Measurements from ENCODE around the gene GBP1.
"Not testable (repeated sequence)": the region's sequence is repeated elsewhere in the genome, so short reads cannot be mapped to it uniquely, and the experiment has no call there.

The GBP1 gene

DNA sequence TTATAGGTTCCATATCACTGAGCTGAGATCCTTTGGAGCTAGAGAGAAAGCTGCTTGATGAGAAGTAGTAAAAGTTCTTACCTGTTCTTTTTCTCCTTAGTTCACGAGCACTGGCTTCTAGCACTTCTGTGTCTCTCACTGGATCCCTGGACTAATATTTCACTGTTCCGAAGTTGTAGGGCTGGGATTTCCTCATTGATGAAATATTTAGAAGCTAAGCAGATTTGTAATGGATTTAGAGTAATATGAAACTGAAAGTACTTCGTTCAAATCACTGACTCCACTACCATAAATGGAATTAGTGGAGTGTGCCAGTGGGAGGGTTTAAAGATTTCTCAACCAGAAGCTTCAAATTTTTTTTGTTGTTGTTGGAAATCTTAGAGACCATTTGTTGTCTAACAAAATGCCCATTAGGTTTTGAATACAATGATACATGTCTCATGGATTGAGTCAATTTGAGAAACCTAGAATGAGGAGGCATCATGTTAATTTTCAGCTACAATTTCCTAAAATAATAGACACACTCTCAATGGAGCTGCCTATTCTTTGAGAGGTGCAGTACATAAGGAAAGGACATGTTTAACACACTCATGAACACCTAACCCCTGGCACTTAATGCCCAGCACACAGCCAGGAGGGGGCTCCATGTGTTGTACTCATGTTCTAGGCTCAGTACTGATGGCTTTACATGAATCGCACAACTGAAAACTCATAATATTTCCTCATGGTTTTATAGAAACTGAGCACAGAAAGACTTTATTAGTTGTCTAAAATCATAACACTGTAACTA is at the start of gene GBP1:
GBP1 (minus strand) TSS at position 130 of the 790 bp plus-strand sequence. CDS start 1,974 bp downstream, outside the sequence.
- DNase-seq (ENCODE audit: low read depth in 2 of 2, low spot score in 1 of 2), result no peak

GRCh38 chr1:89114662-89115061 is 49.7 kb upstream of the GBP1 start:
- DNase-seq (ENCODE audit: low read depth in 2 of 2, low spot score in 1 of 2), result no peak

GRCh38 chr1:89112871-89113613 is 48.0 kb upstream of the GBP1 start:
- DNase-seq (ENCODE audit: low read depth in 2 of 2, low spot score in 1 of 2), result no peak

DNA sequence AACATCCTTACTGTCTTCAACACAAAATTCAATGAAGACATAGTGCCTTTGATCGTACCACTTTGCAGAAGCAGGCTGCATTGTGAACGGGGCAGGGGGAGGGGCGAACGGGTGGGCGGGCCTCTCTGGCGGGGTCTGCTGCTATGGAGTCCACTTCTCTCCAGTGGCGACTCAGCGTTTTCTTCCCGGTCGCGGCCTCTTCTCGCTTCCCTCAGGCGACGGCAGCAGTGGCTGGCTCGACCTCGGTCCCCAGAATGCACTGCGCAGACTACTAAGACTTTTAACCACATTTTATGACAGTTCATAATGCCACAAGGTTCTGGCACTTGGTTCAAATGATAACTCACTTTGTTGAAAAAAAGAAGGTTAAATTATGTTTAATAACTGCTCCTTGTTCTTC is 39.7 kb upstream of the GBP1 start:
- no peak for DNase-seq (ENCODE audit: low read depth in 2 of 2, low spot score in 1 of 2)

GRCh38 chr1:89104147-89104546 is 39.1 kb upstream of the GBP1 start:
- no peak for DNase-seq (ENCODE audit: low read depth in 2 of 2, low spot score in 1 of 2)

DNA sequence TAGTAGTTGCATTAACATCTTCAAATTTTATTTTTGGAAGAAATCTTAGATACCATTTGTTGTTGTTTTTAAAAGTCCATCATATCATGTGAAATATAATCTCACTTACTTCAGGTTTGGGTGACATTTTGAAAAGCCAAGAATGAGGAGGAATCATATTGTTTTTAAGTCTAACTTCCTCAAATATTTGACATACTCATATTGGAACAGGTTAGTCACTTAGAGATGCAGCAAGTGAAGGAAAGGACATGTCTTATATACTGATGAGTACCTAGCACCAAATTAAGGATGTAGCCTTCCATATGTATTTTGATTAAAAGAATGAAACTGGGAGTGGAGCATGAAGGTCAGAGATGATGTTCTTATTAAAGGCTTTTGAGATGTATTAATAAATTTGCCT is 37.0 kb upstream of the GBP1 start:
- no peak for DNase-seq (ENCODE audit: low read depth in 2 of 2, low spot score in 1 of 2)

DNA sequence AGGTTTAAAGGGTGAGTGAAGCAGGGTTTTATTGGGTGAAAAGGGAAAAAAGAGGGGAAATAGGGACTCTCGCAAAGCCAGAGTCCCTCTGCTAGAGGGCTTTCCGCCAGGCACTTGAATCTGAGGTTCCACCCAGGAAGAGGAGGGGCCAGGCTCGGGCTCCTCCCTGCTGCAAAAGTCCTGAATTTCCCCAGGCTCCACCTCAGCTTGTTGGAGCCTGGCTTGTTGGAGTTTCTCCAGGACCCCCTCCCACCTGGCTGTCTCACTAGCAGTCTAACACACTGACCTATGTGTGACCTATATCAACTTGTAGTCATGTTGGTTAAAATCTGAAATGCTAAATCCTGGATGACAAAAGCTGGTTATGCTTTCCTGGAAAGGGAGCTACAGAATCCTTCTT is 35.4 kb upstream of the GBP1 start:
- DNase-seq (ENCODE audit: low read depth in 2 of 2, low spot score in 1 of 2), result no peak

GRCh38 chr1:89098857-89099256 is 33.8 kb upstream of the GBP1 start:
- no peak for DNase-seq (ENCODE audit: low read depth in 2 of 2, low spot score in 1 of 2)

- DNase-seq (ENCODE audit: low read depth in 2 of 2, low spot score in 1 of 2), result no peak
These were observed 30.7 kb upstream of the GBP1 start for GRCh38 chr1:89095737-89096136.

DNA sequence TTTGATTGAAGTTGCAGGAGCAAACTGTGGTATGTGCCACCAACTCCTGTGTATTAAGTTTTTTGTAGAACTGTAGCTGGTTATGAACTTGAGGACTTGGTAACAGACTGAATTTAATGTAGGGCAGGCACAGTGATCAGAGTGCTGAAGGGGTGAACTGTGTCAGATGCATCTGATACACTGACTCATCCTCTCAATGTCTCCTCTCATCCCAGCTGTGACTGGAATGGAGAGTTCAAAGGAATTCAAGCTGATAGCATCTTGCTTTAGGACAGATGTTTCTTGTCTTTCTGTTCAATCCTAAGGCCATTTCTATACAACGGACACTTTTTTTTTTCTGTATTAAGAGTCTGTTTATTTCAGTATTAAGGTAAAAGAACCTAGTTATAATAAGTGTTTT is 25.0 kb upstream of the GBP1 start:
- no peak for DNase-seq (ENCODE audit: low read depth in 2 of 2, low spot score in 1 of 2)

- no peak for DNase-seq (ENCODE audit: low read depth in 2 of 2, low spot score in 1 of 2)
These were observed 23.6 kb upstream of the GBP1 start for GRCh38 chr1:89088572-89088971.

- DNase-seq (ENCODE audit: low read depth in 2 of 2, low spot score in 1 of 2), result no peak
These were observed 22.2 kb upstream of the GBP1 start for GRCh38 chr1:89087241-89087640.

- no peak for DNase-seq (ENCODE audit: low read depth in 2 of 2, low spot score in 1 of 2)
These were observed 20.8 kb upstream of the GBP1 start for GRCh38 chr1:89085781-89086180.

DNA sequence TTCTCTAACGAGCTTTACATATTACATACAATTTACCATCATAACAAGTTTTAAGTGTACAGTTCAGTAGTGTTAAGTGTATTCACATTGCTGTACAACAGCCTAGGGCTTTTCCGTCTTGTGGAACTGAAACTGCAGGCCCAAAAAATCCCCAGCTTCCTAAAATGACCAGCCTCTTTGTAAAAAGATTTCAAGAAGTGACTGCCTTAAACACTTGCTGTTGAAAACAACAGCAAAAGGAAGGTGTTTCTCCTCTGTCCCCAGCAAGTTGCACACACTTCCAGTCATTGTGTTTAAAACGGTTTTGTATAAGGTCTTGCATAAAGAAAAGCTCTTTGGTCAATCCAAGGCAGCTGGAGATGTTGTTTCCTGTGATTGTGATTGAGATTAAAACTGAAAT is 16.0 kb upstream of the GBP1 start:
- no peak for DNase-seq (ENCODE audit: low read depth in 2 of 2, low spot score in 1 of 2)

GRCh38 chr1:89080068-89080467 is 15.1 kb upstream of the GBP1 start:
- not testable (repeated sequence) for DNase-seq (ENCODE audit: low read depth in 2 of 2, low spot score in 1 of 2)

- DNase-seq (ENCODE audit: low read depth in 2 of 2, low spot score in 1 of 2), result not testable (repeated sequence)
These were observed 7.6 kb upstream of the GBP1 start for GRCh38 chr1:89072466-89073065.

- DNase-seq (ENCODE audit: low read depth in 2 of 2, low spot score in 1 of 2), result no peak
These were observed 5.5 kb upstream of the GBP1 start for GRCh38 chr1:89070509-89070908.

DNA sequence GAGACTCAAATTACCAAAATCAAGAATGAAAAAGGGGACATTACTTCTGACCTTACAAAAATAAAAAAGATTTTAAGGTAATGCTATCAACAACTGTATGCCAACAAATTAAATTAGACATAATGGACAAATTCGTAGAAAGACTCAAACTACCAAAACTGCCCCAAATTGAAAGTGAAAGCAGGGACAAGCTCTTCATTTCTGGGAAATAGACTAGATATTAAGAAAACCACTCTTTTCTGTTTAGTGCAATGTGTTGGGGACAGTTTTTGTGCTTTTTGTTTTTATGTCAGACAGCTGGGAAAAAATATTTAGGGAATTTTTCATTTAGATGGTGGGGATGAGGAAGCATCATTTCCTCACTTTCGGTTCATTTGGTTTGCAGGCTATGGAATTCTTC is 4.9 kb upstream of the GBP1 start:
- DNase-seq (ENCODE audit: low read depth in 2 of 2, low spot score in 1 of 2), result no peak

GRCh38 chr1:89068291-89068690 is 3.3 kb upstream of the GBP1 start:
- no peak for DNase-seq (ENCODE audit: low read depth in 2 of 2, low spot score in 1 of 2)

DNA sequence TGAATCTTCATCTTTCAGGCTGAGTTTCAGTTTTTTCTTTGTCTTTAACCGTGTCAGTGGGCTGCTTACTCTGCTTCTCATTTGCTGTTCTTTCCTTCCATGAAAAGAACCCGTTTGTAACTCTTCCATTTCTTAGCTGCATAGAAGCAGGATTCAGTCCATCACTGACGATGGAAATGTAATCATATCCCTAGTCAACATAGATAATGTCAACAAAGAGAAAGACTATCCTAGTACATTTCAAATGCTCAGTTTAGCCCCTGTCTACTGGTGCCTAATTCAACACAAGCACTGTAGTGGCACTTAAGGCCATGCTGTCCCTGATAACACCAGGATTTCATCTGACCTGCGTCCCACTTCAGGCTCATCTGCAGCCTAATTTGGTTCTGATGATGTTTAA is 376 bp downstream of the GBP1 start:
- DNase-seq (ENCODE audit: low read depth in 2 of 2, low spot score in 1 of 2), result no peak

DNA sequence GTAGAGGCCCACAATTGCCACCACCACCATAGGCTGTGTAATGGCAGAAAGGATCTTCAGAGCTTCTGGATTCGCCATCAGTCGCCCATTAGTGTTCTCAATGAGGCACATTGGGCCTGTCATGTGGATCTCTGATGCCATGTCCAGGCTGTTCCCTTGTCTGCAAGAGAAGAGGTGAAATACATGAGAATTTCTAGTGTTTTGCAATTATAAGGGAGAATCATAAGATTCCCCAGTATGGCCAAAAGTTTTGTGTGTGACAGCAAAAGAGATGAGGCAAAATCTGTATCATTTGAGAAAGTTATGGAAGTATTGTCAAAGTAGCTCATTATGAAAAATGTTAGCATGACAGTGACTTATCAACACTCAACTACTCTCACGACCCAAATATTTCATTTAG is 1.9 kb downstream of the GBP1 start:
- DNase-seq (ENCODE audit: low read depth in 2 of 2, low spot score in 1 of 2), result no peak

- DNase-seq (ENCODE audit: low read depth in 2 of 2, low spot score in 1 of 2), result no peak
These were observed 4.9 kb downstream of the GBP1 start for GRCh38 chr1:89060091-89060490.

Measured in stimulated activated CD8-positive, alpha-beta memory T cell treated with anti-CD3 and anti-CD28 coated beads, Interleukin-4, amount 100 ng/mL, for 1 hour (primary cell).